HepG2 (cell line): ENCODE measurements around the gene YPEL4. TPM values are rescaled to one million over a fixed set of nuclear protein-coding genes. Genes with fewer than 3 reads are reported as not detected.
A peak's percentile ranks its signal among the peaks of the same experiment; 100 is the strongest.

ENCODE experiments used
- CCAR2 ChIP-seq: fragments of 200-400 bp; formaldehyde crosslinking; optimal IDR thresholded peaks from 2 replicates; pipeline ENCODE3; 2018; ENCODE audit warnings: low read depth, mild to moderate bottlenecking, low read length, moderate library complexity
- DDIT3 ChIP-seq: sonication (generic); formaldehyde crosslinking; IDR thresholded peaks from 2 replicates; pipeline ENCODE4 v1.4.0; 2020; ENCODE audit warnings: mild to moderate bottlenecking, missing genetic modification reagents
- EED ChIP-seq: sonication (generic); formaldehyde crosslinking; IDR thresholded peaks from 2 replicates; pipeline ENCODE4 v1.5.0; 2020; ENCODE audit warnings: mild to moderate bottlenecking, missing genetic modification reagents
- ETV6 ChIP-seq: sonication (generic); formaldehyde crosslinking; conservative IDR thresholded peaks from 2 replicates; pipeline ENCODE4 v1.4.0; 2020; ENCODE audit warnings: missing genetic modification reagents
- GABPB1 ChIP-seq: IDR thresholded peaks from 2 replicates; pipeline ENCODE4 v1.6.1; 2016; ENCODE audit warnings: mild to moderate bottlenecking, missing genetic modification reagents, moderate library complexity, missing compliant biosample characterization
- HMG20B ChIP-seq: conservative IDR thresholded peaks from 2 replicates; pipeline ENCODE4 v1.6.1; 2016; ENCODE audit warnings: missing genetic modification reagents, missing compliant biosample characterization
- IRF2 ChIP-seq: IDR thresholded peaks from 2 replicates; pipeline ENCODE4 v1.6.1; 2018; ENCODE audit warnings: missing genetic modification reagents, missing compliant biosample characterization
- KAT2B ChIP-seq: fragments of 150-350 bp; IDR thresholded peaks from 2 replicates; pipeline ENCODE4 v1.6.1; 2014; ENCODE audit warnings: low read depth, low read length, borderline replicate concordance
- KAT8 ChIP-seq: IDR thresholded peaks from 2 replicates; pipeline ENCODE4 v1.6.1; 2016; ENCODE audit warnings: missing genetic modification reagents, missing compliant biosample characterization
- MBD4 ChIP-seq: IDR thresholded peaks from 2 replicates; pipeline ENCODE4 v1.6.1; 2012; ENCODE audit warnings: low read length, inconsistent platforms, borderline replicate concordance
- ONECUT2 ChIP-seq: sonication (generic); formaldehyde crosslinking; IDR thresholded peaks from 2 replicates; pipeline ENCODE4 v1.4.0; 2020; ENCODE audit warnings: missing genetic modification reagents
- RFX5 ChIP-seq: IDR thresholded peaks from 2 replicates; pipeline ENCODE4 v1.6.1; 2011; ENCODE audit warnings: low read depth, low read length, improper control_type of control experiment
- TCF7 ChIP-seq: sonication (generic); IDR thresholded peaks from 2 replicates; pipeline ENCODE4 v1.6.1; 2016; ENCODE audit warnings: antibody characterized with exemption, low read depth
- ZEB1 ChIP-seq: IDR thresholded peaks from 2 replicates; pipeline ENCODE4 v1.6.1; 2012; ENCODE audit warnings: mild to moderate bottlenecking, low read depth, inconsistent platforms; ENCODE audit not compliant: insufficient replicate concordance
- ZMYM2 ChIP-seq: sonication (generic); formaldehyde crosslinking; IDR thresholded peaks from 2 replicates; pipeline ENCODE4 v1.8.0; 2022; ENCODE audit warnings: mild to moderate bottlenecking, missing genetic modification reagents
- ZNF12 ChIP-seq: sonication (generic); formaldehyde crosslinking; IDR thresholded peaks from 2 replicates; pipeline ENCODE4 v1.5.0; 2020; ENCODE audit warnings: missing genetic modification reagents
- ZNF138 ChIP-seq: sonication (generic); formaldehyde crosslinking; IDR thresholded peaks from 2 replicates; pipeline ENCODE4 v1.5.0; 2020; ENCODE audit warnings: mild to moderate bottlenecking, low read depth, missing genetic modification reagents
- ZNF460 ChIP-seq: sonication (generic); formaldehyde crosslinking; IDR thresholded peaks from 2 replicates; pipeline ENCODE4 v1.5.1; 2020; ENCODE audit warnings: missing genetic modification reagents, mild to moderate bottlenecking, borderline replicate concordance
- ZNF562 ChIP-seq: sonication (generic); formaldehyde crosslinking; IDR thresholded peaks from 2 replicates; pipeline ENCODE4 v1.8.0; 2022; ENCODE audit warnings: missing genetic modification reagents, borderline replicate concordance
- ZNF577 ChIP-seq: sonication (generic); formaldehyde crosslinking; IDR thresholded peaks from 2 replicates; pipeline ENCODE4 v1.4.0; 2020; ENCODE audit warnings: mild to moderate bottlenecking, low read depth, missing genetic modification reagents, borderline replicate concordance
- ZNF777 ChIP-seq: sonication (generic); formaldehyde crosslinking; IDR thresholded peaks from 2 replicates; pipeline ENCODE4 v1.4.0; 2020; ENCODE audit warnings: missing genetic modification reagents
- ZZZ3 ChIP-seq: sonication (generic); formaldehyde crosslinking; IDR thresholded peaks from 2 replicates; pipeline ENCODE4 v1.4.0; 2020; ENCODE audit warnings: missing genetic modification reagents, mild to moderate bottlenecking, borderline replicate concordance
- polyA plus RNA-seq, 8 experiments: library from polyadenylated mRNA; depleted of rRNA in 3 of 8; stranded (reverse) in 7 of 8; unstranded in 1 of 8; fragments of >200 nt; fragmentation: Illumina TruSeq in 4 of 8; extraction: Trizol in 4 of 8; gene quantifications; 2 replicates each; pipeline versions ENCODE4 v1.2.1 to v1.2.3, GENCODE V29; 2011 to 2016; ENCODE audit warnings: low read depth in 4 of 8, missing spikeins in 1 of 8, mixed read lengths in 1 of 8; ENCODE audit not compliant: insufficient read depth in 1 of 8
- total RNA-seq, 5 experiments: library from RNA; depleted of rRNA; stranded (reverse); fragments of >200 nt; fragmentation: Illumina TruSeq; extraction: Trizol; gene quantifications; 2 replicates each; pipeline ENCODE4 v1.2.3, GENCODE V29; 2016; ENCODE audit warnings: low read depth in 1 of 5
- TF ChIP-seq, protein P1 (sequence below): sonication (generic); formaldehyde crosslinking; IDR thresholded peaks from 2 replicates; pipeline ENCODE4 v1.8.0; 2022; ENCODE audit warnings: mild to moderate bottlenecking, missing genetic modification reagents
- TF ChIP-seq, protein P2 (sequence below): sonication (generic); formaldehyde crosslinking; IDR thresholded peaks from 2 replicates; pipeline ENCODE4 v1.9.0; 2022; ENCODE audit warnings: missing genetic modification reagents, mild to moderate bottlenecking, borderline replicate concordance
- TF ChIP-seq, protein P3 (sequence below): sonication (generic); formaldehyde crosslinking; IDR thresholded peaks from 2 replicates; pipeline ENCODE4 v1.5.1; 2020; ENCODE audit warnings: missing genetic modification reagents, mild to moderate bottlenecking, borderline replicate concordance

YPEL4 gene
- total and polyA plus RNA-seq, 2 of the 13 experiments (the other 11 are each of a cell fraction or from before 2014, with no cell fraction given) = 0.04 TPM; not detected in 1

DNA sequence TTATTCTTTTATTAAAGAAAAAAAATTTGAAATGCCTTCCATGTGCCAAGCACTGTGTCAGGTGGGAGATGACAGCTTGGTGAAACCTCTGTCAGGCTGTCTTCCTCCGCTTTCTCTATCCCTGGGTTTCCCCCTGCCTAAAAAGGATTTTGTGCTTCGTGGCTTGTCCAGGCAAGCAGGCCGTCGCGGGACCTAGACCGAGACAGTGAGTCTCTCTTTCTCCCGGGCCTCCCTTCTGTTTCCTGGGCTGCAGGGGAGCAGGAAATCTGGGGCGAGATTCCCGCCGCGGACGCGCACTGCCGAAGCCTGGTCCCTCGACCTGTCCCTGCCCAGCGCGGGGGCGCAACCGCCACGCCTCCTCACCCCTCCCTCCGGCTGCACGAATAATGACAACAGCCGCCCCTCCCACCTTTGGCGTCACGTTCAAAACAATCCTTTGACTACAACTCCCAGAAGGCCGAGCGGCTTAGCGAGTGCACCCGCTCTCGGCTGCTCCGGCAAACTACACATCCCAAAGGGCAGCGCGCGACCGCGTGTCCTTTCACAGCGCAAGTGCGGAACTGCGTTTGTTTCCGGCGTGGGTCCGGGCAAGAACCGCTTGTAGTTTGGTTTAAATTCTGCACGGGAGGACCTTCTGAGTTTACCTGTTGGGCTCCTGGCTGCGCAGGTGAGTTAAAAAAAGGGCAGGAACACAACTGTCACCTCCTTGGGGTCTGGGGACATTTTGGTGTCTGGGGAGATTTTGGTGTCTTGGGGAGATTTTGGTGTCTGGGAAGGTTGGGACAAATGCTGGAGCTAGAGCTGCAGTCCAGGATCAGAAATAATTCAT, 7.7 kb upstream of the YPEL4 start, which contains the start of gene CLP1 (continued):
- TF ChIP-seq ZNF460 (CRISPR knock-in tag) (no peak), IRF2 (peak; percentile 98), RFX5 (no peak), CCAR2 (no peak), ONECUT2 (CRISPR knock-in tag) (no peak), ZNF12 (CRISPR knock-in tag) (no peak), ZNF562 (CRISPR knock-in tag) (no peak), ZZZ3 (CRISPR knock-in tag) (peak; percentile 80; the same call in 1 of the 2 replicates), MBD4 (no peak), ZMYM2 (CRISPR knock-in tag) (no peak), KAT8 (CRISPR knock-in tag) (peak; percentile 95), ZNF577 (CRISPR knock-in tag) (no peak), ETV6 (CRISPR knock-in tag) (0 out of 2 replicates have a peak, but pooled peaks have one; percentile 20), GABPB1 (CRISPR knock-in tag) (peak; percentile 97), ZNF777 (peak; percentile 61; the same call in 1 of the 2 replicates), EED (no peak), DDIT3 (CRISPR knock-in tag) (no peak), ZNF138 (0 out of 2 replicates have a peak, but pooled peaks have one; percentile 83), TCF7 (no peak), KAT2B (no peak), HMG20B (CRISPR knock-in tag) (0 out of 2 replicates have a peak, but pooled peaks have one; percentile 13), ZEB1 (peak; percentile 28)
- TF ChIP-seq, protein P1, sequence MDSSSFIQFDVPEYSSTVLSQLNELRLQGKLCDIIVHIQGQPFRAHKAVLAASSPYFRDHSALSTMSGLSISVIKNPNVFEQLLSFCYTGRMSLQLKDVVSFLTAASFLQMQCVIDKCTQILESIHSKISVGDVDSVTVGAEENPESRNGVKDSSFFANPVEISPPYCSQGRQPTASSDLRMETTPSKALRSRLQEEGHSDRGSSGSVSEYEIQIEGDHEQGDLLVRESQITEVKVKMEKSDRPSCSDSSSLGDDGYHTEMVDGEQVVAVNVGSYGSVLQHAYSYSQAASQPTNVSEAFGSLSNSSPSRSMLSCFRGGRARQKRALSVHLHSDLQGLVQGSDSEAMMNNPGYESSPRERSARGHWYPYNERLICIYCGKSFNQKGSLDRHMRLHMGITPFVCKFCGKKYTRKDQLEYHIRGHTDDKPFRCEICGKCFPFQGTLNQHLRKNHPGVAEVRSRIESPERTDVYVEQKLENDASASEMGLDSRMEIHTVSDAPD (CRISPR knock-in tag) = no peak
- TF ChIP-seq, protein P2, sequence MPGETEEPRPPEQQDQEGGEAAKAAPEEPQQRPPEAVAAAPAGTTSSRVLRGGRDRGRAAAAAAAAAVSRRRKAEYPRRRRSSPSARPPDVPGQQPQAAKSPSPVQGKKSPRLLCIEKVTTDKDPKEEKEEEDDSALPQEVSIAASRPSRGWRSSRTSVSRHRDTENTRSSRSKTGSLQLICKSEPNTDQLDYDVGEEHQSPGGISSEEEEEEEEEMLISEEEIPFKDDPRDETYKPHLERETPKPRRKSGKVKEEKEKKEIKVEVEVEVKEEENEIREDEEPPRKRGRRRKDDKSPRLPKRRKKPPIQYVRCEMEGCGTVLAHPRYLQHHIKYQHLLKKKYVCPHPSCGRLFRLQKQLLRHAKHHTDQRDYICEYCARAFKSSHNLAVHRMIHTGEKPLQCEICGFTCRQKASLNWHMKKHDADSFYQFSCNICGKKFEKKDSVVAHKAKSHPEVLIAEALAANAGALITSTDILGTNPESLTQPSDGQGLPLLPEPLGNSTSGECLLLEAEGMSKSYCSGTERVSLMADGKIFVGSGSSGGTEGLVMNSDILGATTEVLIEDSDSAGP (CRISPR knock-in tag) = peak; percentile 89
- TF ChIP-seq, protein P3, sequence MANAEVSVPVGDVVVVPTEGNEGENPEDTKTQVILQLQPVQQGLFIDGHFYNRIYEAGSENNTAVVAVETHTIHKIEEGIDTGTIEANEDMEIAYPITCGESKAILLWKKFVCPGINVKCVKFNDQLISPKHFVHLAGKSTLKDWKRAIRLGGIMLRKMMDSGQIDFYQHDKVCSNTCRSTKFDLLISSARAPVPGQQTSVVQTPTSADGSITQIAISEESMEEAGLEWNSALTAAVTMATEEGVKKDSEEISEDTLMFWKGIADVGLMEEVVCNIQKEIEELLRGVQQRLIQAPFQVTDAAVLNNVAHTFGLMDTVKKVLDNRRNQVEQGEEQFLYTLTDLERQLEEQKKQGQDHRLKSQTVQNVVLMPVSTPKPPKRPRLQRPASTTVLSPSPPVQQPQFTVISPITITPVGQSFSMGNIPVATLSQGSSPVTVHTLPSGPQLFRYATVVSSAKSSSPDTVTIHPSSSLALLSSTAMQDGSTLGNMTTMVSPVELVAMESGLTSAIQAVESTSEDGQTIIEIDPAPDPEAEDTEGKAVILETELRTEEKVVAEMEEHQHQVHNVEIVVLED = peak; percentile 98
